ENCODE data around the gene METAP1D.

The METAP1D gene

GRCh38 chr2:172092716-172093415 is 93.1 kb downstream of the METAP1D start:
- H3K4me3 Mint-ChIP-seq, result no peak overlapping the region
- H3K27ac Mint-ChIP-seq, result peak overlapping the region; percentile 5
- H3K4me1 Mint-ChIP-seq, result peaks cover 42% of the 10 kb centered on the region
- DNase-seq (no peak), ATAC-seq (no peak)
- H3K36me3 Mint-ChIP-seq (ENCODE audit: low read depth), result peaks cover 2% of the 10 kb centered on the region
- peaks cover 91% of the 10 kb centered on the region for H3K27me3 Mint-ChIP-seq
- H3K9me3 Mint-ChIP-seq, result no peaks in the 10 kb centered on the region

- peak overlapping the region; percentile 5 for H3K27ac Mint-ChIP-seq
- H3K36me3 Mint-ChIP-seq (ENCODE audit: low read depth), result peaks cover 2% of the 10 kb centered on the region
- peaks cover 88% of the 10 kb centered on the region for H3K27me3 Mint-ChIP-seq
- no peak for DNase-seq
- no peaks in the 10 kb centered on the region for H3K9me3 Mint-ChIP-seq
- ATAC-seq, result no peak
- H3K4me3 Mint-ChIP-seq, result peak overlapping the region; percentile 24
- peaks cover 39% of the 10 kb centered on the region for H3K4me1 Mint-ChIP-seq
Measured at GRCh38 chr2:172093416-172094293, 93.9 kb downstream of the METAP1D start.

GRCh38 chr2:172094294-172095145 is 94.8 kb downstream of the METAP1D start:
- no peak for DNase-seq
- H3K4me3 Mint-ChIP-seq, result peak overlapping the region; percentile 76
- ATAC-seq, result no peak
- H3K36me3 Mint-ChIP-seq (ENCODE audit: low read depth), result peaks cover 2% of the 10 kb centered on the region
- H3K27me3 Mint-ChIP-seq, result peaks cover 83% of the 10 kb centered on the region
- no peak overlapping the region for H3K27ac Mint-ChIP-seq
- H3K9me3 Mint-ChIP-seq, result no peaks in the 10 kb centered on the region
- peaks cover 44% of the 10 kb centered on the region for H3K4me1 Mint-ChIP-seq

- no peaks in the 10 kb centered on the region for H3K9me3 Mint-ChIP-seq
- ATAC-seq, result peak; percentile 58
- no peak overlapping the region for H3K27ac Mint-ChIP-seq
- H3K36me3 Mint-ChIP-seq (ENCODE audit: low read depth), result peaks cover 2% of the 10 kb centered on the region
- peaks cover 74% of the 10 kb centered on the region for H3K27me3 Mint-ChIP-seq
- DNase-seq, result peak; percentile 64
- H3K4me3 Mint-ChIP-seq, result peak overlapping the region; percentile 76
- peaks cover 45% of the 10 kb centered on the region for H3K4me1 Mint-ChIP-seq
Measured at GRCh38 chr2:172095146-172095904, 95.6 kb downstream of the METAP1D start.

GRCh38 chr2:172095905-172096625 is 96.3 kb downstream of the METAP1D start:
- Mint-ChIP-seq H3K4me3 (peak overlapping the region; percentile 76), H3K4me1 (peaks cover 49% of the 10 kb centered on the region), H3K27me3 (peaks cover 72% of the 10 kb centered on the region), H3K36me3 (ENCODE audit: low read depth) (peaks cover 2% of the 10 kb centered on the region), H3K27ac (peak overlapping the region; percentile 44), H3K9me3 (no peaks in the 10 kb centered on the region)
- ATAC-seq (no peak), DNase-seq (no peak)

- H3K36me3 Mint-ChIP-seq (ENCODE audit: low read depth), result peaks cover 2% of the 10 kb centered on the region
- no peak for DNase-seq
- peak overlapping the region; percentile 70 for H3K4me3 Mint-ChIP-seq
- peaks cover 54% of the 10 kb centered on the region for H3K4me1 Mint-ChIP-seq
- peaks cover 73% of the 10 kb centered on the region for H3K27me3 Mint-ChIP-seq
- no peak for ATAC-seq
- H3K9me3 Mint-ChIP-seq, result no peaks in the 10 kb centered on the region
- peak overlapping the region; percentile 49 for H3K27ac Mint-ChIP-seq
Measured at GRCh38 chr2:172096626-172097547, 97.1 kb downstream of the METAP1D start.

GRCh38 chr2:172097557-172098131 is 97.9 kb downstream of the METAP1D start:
- no peaks in the 10 kb centered on the region for H3K9me3 Mint-ChIP-seq
- H3K27ac Mint-ChIP-seq, result no peak overlapping the region
- H3K4me1 Mint-ChIP-seq, result peaks cover 59% of the 10 kb centered on the region
- H3K36me3 Mint-ChIP-seq (ENCODE audit: low read depth), result peaks cover 2% of the 10 kb centered on the region
- H3K4me3 Mint-ChIP-seq, result no peak overlapping the region
- H3K27me3 Mint-ChIP-seq, result peaks cover 70% of the 10 kb centered on the region
- ATAC-seq, result no peak
- DNase-seq, result no peak

- Mint-ChIP-seq H3K9me3 (no peaks in the 10 kb centered on the region), H3K27me3 (peaks cover 69% of the 10 kb centered on the region), H3K4me3 (peak overlapping the region; percentile 43), H3K36me3 (ENCODE audit: low read depth) (peaks cover 2% of the 10 kb centered on the region), H3K27ac (peak overlapping the region; percentile 14), H3K4me1 (peaks cover 61% of the 10 kb centered on the region)
- ATAC-seq (no peak), DNase-seq (no peak)
Measured at GRCh38 chr2:172098287-172098649, 98.5 kb downstream of the METAP1D start.

GRCh38 chr2:172098650-172099471 is 99.1 kb downstream of the METAP1D start:
- Mint-ChIP-seq H3K4me1 (peaks cover 64% of the 10 kb centered on the region), H3K9me3 (no peaks in the 10 kb centered on the region), H3K27ac (peak overlapping the region; percentile 14), H3K4me3 (peak overlapping the region; percentile 43), H3K27me3 (peaks cover 69% of the 10 kb centered on the region), H3K36me3 (ENCODE audit: low read depth) (peaks cover under 1% of the 10 kb centered on the region)
- ATAC-seq (peak; percentile 20), DNase-seq (peak; percentile 60)

- DNase-seq, result no peak
- Mint-ChIP-seq H3K9me3 (no peaks in the 10 kb centered on the region), H3K4me1 (peaks cover 65% of the 10 kb centered on the region), H3K4me3 (no peak overlapping the region), H3K27ac (no peak overlapping the region), H3K27me3 (peaks cover 70% of the 10 kb centered on the region), H3K36me3 (ENCODE audit: low read depth) (no peaks in the 10 kb centered on the region)
- no peak for ATAC-seq
Measured at GRCh38 chr2:172099472-172100079, 99.8 kb downstream of the METAP1D start.

- ATAC-seq, result no peak
- Mint-ChIP-seq H3K4me3 (peak overlapping the region; percentile 52), H3K27ac (peak overlapping the region; percentile 64), H3K9me3 (no peaks in the 10 kb centered on the region), H3K36me3 (ENCODE audit: low read depth) (peaks cover 1% of the 10 kb centered on the region), H3K4me1 (peaks cover 64% of the 10 kb centered on the region), H3K27me3 (peaks cover 73% of the 10 kb centered on the region)
- no peak for DNase-seq
Measured at GRCh38 chr2:172100080-172100934, 100.6 kb downstream of the METAP1D start.
